ENCODE data around the gene MTG1.

- TF ChIP-seq CTCF (conservative IDR thresholded peaks at IDR 0.05; ENCODE audit: low read length) = no peak
- no peak for TF ChIP-seq EZH2phosphoT487 (IDR thresholded peaks at IDR 0.05; ENCODE audit: borderline replicate concordance)
Observed at GRCh38 chr10:133456041-133456951, 62.3 kb downstream of the MTG1 start.

Data from Loucy (cell line).